VCaP (cell line): ENCODE results near the gene GTF3C1.

ENCODE experiments used
- H3K27ac ChIP-seq: fragments of 450-650 bp; 2 replicates; pipeline ENCODE4 v1.5.1; 2017
- CTCF ChIP-seq: fragments of 450-650 bp; conservative IDR thresholded peaks from 2 replicates; pipeline ENCODE4 v1.5.1; 2017; ENCODE audit warnings: mild to moderate bottlenecking, moderate library complexity

The GTF3C1 gene

GRCh38 chr16:27417047-27417671, 132.6 kb downstream of the GTF3C1 start:
- no peak overlapping the region for H3K27ac ChIP-seq
- no peak for TF ChIP-seq CTCF

GRCh38 chr16:27414788-27415431, 134.8 kb downstream of the GTF3C1 start:
- no peak overlapping the region for H3K27ac ChIP-seq
- TF ChIP-seq CTCF = no peak

- H3K27ac ChIP-seq = no peak overlapping the region
- no peak for TF ChIP-seq CTCF
Observed at GRCh38 chr16:27413956-27414355, 135.8 kb downstream of the GTF3C1 start.

- TF ChIP-seq CTCF = no peak
- no peak overlapping the region for H3K27ac ChIP-seq
Observed at GRCh38 chr16:27410761-27411160, 139.0 kb downstream of the GTF3C1 start.
